ENCODE measurements around the gene ADNP.

ADNP gene

DNA sequence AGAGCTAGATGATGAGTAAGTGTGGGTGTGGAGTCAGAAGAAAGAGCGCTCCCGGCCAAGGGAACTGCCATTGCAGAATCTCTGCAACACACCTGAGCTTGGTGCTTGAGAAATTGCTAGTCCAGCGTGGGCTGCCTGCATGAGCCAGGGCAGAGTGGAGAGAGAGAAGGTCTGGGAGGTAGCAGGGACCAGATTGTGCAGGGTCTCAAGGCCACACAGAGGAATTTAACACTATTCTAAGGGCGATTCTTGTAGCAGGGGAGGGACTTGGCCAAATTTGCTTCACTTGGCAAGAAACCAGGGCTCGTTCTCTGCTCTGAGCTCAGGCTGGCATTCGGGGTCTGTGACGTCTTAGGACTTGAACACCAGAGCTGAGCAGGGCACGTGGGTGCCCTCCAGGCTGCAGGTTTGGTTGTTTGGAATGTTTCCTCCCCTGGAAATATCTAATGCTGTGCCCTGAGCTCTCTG, 82.9 kb downstream of the ADNP start:
- no peak overlapping the region for H3K4me3 ChIP-seq (ENCODE audit: low read depth, low read length)
- H3K27me3 ChIP-seq (ENCODE audit: insufficient read depth, low read depth, severe bottlenecking), result no peaks in the 10 kb centered on the region
- DNase-seq, result no peak
- H3K27ac ChIP-seq, result no peak overlapping the region
- no peaks in the 10 kb centered on the region for H3K36me3 ChIP-seq
- no peaks in the 10 kb centered on the region for H3K9me3 ChIP-seq (ENCODE audit: severe bottlenecking)
- TF ChIP-seq, protein P1, sequence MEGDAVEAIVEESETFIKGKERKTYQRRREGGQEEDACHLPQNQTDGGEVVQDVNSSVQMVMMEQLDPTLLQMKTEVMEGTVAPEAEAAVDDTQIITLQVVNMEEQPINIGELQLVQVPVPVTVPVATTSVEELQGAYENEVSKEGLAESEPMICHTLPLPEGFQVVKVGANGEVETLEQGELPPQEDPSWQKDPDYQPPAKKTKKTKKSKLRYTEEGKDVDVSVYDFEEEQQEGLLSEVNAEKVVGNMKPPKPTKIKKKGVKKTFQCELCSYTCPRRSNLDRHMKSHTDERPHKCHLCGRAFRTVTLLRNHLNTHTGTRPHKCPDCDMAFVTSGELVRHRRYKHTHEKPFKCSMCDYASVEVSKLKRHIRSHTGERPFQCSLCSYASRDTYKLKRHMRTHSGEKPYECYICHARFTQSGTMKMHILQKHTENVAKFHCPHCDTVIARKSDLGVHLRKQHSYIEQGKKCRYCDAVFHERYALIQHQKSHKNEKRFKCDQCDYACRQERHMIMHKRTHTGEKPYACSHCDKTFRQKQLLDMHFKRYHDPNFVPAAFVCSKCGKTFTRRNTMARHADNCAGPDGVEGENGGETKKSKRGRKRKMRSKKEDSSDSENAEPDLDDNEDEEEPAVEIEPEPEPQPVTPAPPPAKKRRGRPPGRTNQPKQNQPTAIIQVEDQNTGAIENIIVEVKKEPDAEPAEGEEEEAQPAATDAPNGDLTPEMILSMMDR (IDR thresholded peaks at IDR 0.05; ENCODE audit: low read depth, low read length), result no peak

DNA sequence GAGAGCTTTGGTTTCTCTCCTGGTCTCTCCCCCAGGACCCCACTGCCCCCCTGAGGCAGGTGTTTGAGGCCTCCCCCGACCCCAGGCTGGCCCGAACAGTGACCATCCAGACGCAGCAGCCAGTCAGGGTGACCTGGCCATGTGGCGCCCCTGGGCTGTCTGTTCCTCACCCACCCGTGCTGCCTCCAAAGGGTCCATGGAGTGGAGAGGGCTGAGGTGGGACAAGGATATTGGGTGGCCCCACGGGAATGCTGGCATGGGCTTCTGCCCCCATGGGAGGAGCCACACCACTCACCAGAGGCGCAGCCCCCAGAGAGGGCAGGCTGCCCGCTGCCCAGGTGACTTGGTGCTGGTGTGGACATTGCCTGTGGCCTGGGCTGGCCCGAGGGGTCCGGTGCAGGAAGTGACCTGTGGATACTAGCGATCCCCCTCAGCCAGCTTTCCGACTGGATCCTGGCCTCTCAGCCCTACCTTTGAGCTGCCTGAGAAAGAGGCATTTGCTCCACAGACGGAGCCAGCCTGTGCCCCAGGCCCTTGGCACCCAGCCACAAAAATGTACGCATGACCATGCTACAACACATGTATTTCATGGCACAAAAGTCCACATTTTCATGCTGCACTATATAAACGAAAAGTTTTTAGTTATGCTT, 85.5 kb downstream of the ADNP start:
- Histone ChIP-seq H3K36me3 (no peaks in the 10 kb centered on the region), H3K27me3 (ENCODE audit: insufficient read depth, low read depth, severe bottlenecking) (no peaks in the 10 kb centered on the region), H3K4me3 (ENCODE audit: low read depth, low read length) (no peak overlapping the region), H3K9me3 (ENCODE audit: severe bottlenecking) (no peaks in the 10 kb centered on the region), H3K27ac (no peak overlapping the region)
- TF ChIP-seq, protein P1 (IDR thresholded peaks at IDR 0.05; ENCODE audit: low read depth, low read length), result no peak
- DNase-seq, result no peak

DNA sequence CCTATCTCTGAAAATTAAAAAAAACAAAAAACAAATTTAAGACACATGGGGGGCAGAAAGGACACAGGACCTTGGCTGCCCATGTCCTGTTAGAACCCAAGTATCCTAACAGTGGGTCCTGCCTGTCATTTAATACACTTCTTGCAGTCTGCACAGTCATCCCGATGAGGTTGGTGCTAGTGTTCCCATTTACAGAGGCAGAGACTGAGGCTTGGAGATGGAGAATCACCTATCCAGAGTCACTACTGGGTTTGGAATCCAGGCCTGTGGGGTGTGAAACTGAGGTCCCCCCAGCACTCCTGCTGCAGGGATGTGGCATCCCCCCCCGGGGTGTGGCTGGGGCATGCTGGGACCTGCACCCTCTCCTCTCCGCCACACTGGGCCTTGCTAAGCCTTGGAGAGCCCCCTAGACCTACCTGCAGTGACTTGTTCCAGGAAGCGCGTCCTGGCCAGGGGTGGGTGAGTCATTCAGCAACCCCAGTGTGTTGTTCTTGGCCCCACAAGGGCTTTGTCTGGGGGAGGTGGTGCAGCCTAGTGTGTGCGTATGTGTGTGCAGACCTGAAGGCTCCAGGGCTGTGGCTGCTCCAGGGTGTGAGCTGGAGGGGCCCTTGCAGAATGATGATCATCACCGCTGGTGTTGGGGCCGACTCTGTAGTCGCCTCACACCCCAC, 86.7 kb downstream of the ADNP start:
- Histone ChIP-seq H3K4me3 (ENCODE audit: low read depth, low read length) (no peak overlapping the region), H3K27me3 (ENCODE audit: insufficient read depth, low read depth, severe bottlenecking) (no peaks in the 10 kb centered on the region), H3K36me3 (no peaks in the 10 kb centered on the region), H3K9me3 (ENCODE audit: severe bottlenecking) (no peaks in the 10 kb centered on the region), H3K27ac (no peak overlapping the region)
- TF ChIP-seq, protein P1 (IDR thresholded peaks at IDR 0.05; ENCODE audit: low read depth, low read length), result no peak
- no peak for DNase-seq

DNA sequence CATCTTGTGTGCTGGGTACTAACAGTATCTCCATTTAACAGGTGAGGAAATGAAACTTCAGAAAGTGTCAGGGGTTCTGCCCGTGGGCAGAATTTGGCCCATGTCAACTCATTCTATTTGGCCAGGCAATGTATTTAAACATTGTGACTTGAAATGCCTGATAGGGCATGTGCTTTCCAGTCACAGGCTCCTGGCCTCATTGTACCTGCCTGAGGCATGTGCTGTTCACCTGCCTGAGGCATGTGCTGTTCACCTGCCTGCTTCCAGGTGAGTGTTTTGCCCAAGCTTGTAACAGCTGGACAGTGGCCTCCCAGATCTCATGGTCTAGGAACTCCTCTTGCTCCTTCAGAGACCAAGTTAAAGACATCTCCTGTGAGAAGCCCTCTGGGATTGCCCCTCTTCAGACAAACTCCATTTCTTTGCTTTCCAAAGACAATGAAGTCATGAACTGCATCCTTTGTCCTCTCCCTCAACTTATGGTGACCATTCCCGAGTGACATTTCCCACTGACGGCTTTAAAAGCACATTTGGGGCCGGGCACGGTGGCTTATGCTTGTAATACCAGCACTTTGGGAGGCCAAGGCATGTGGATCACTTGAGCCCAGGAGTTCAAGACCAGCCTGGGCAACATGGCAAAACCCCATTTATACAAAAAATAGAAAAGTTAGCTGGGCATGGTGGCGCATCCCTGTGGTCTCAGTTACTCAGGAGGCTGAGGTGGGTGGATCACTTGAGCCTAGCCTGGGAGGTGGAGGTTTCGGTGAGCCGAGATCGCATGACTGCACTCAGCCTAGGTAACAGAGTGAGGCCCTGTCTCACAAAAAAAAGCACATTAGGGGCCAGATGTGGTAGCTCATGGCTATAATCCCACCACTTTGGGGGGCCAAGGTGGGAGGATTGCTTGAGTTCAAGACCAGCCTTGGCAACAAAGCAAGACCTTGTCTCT, 87.6 kb downstream of the ADNP start:
- TF ChIP-seq, protein P1 (IDR thresholded peaks at IDR 0.05; ENCODE audit: low read depth, low read length), result no peak
- Histone ChIP-seq H3K9me3 (ENCODE audit: severe bottlenecking) (no peaks in the 10 kb centered on the region), H3K27me3 (ENCODE audit: insufficient read depth, low read depth, severe bottlenecking) (no peaks in the 10 kb centered on the region), H3K36me3 (no peaks in the 10 kb centered on the region), H3K27ac (no peak overlapping the region), H3K4me3 (ENCODE audit: low read depth, low read length) (no peak overlapping the region)
- DNase-seq, result no peak

DNA sequence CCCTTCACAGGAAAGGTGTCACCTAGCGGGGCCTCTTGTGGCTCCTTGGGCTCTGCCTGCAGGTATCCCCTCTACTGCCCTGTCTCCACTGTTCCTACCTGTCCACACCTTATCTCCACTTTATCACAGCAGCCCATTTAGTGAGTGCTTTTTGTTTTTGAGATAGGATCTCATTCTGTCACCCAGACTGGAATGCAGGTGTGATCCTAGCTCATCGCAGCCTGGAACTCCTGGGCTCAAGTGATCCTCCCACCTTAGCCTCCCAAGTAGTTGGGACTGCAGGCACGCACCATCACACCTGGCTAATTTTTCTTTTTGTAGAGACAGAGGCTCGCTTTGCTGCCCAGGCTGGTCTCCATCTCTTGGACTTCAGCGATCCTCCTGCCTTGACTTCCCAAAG, 88.4 kb downstream of the ADNP start:
- no peaks in the 10 kb centered on the region for H3K9me3 ChIP-seq (ENCODE audit: severe bottlenecking)
- no peak for DNase-seq
- H3K27ac ChIP-seq, result no peak overlapping the region
- no peak overlapping the region for H3K4me3 ChIP-seq (ENCODE audit: low read depth, low read length)
- TF ChIP-seq, protein P1 (IDR thresholded peaks at IDR 0.05; ENCODE audit: low read depth, low read length), result no peak
- no peaks in the 10 kb centered on the region for H3K27me3 ChIP-seq (ENCODE audit: insufficient read depth, low read depth, severe bottlenecking)
- no peaks in the 10 kb centered on the region for H3K36me3 ChIP-seq
